Smooth muscle cell (in vitro differentiated cells): ENCODE measurements around the gene ILF3. TPM values are rescaled to one million over a fixed set of nuclear protein-coding genes. Genes with fewer than 3 reads are reported as not detected.

Source experiments
- DNase-seq: peaks from one replicate; lab custom pipeline; 2025; ENCODE audit not compliant: unreplicated experiment; lab: John Stamatoyannopoulos, UW
- H2AFZ ChIP-seq: fragments of 200-600 bp; sonication (generic); 2 replicates; pipeline ENCODE4 v1.6.0; 2016; ENCODE audit warnings: antibody characterized with exemption, low read depth, mild to moderate bottlenecking
- H3F3A ChIP-seq: fragments of 200-600 bp; sonication (generic); 2 replicates; pipeline ENCODE4 v1.6.0; 2017; ENCODE audit warnings: antibody characterized with exemption, low read depth
- H3K27ac ChIP-seq: fragments of 200-600 bp; sonication (generic); 2 replicates; pipeline ENCODE4 v1.5.1; 2016; ENCODE audit warnings: low read depth, mild to moderate bottlenecking
- H3K27me3 ChIP-seq: fragments of 200-600 bp; sonication (generic); 2 replicates; pipeline ENCODE4 v1.6.1; 2016; ENCODE audit warnings: low read depth, mild to moderate bottlenecking
- H3K36me3 ChIP-seq: fragments of 200-600 bp; sonication (generic); 2 replicates; pipeline ENCODE4 v1.5.1; 2016; ENCODE audit warnings: low read depth
- H3K4me1 ChIP-seq: fragments of 200-600 bp; sonication (generic); 2 replicates; pipeline ENCODE4 v1.5.1; 2016; ENCODE audit warnings: low read depth
- H3K4me2 ChIP-seq: fragments of 200-600 bp; sonication (generic); 2 replicates; pipeline ENCODE4 v1.6.0; 2016; ENCODE audit warnings: mild to moderate bottlenecking
- H3K4me3 ChIP-seq: fragments of 200-600 bp; sonication (generic); 2 replicates; pipeline ENCODE4 v1.5.1; 2016; ENCODE audit warnings: mild to moderate bottlenecking
- H3K79me2 ChIP-seq: fragments of 200-600 bp; sonication (generic); 2 replicates; pipeline ENCODE4 v1.6.0; 2016; ENCODE audit warnings: low read depth, mild to moderate bottlenecking
- H3K9ac ChIP-seq: fragments of 200-600 bp; sonication (generic); 2 replicates; pipeline ENCODE4 v1.6.0; 2016; ENCODE audit warnings: low read depth
- H3K9me3 ChIP-seq: fragments of 200-600 bp; sonication (generic); replicated peaks from 2 replicates; pipeline ENCODE4 v1.5.1; 2016; ENCODE audit warnings: low read depth
- H4K20me1 ChIP-seq: fragments of 200-600 bp; sonication (generic); 2 replicates; pipeline ENCODE4 v1.6.0; 2016; ENCODE audit warnings: low read depth
- CTCF ChIP-seq: fragments of 200-600 bp; sonication (generic); IDR thresholded peaks from 2 replicates; pipeline ENCODE4 v1.5.1; 2017; ENCODE audit warnings: borderline replicate concordance, mild to moderate bottlenecking, antibody characterized with exemption; ENCODE audit not compliant: insufficient read depth, poor library complexity, severe bottlenecking
- WGBS: methylation state at CpG from one replicate; pipeline ENCODE4 v1.1.7; 2016; ENCODE audit warnings: low lambda C conversion rate; 5-methylcytosine and 5-hydroxymethylcytosine counted together
- polyA plus RNA-seq: library from polyadenylated mRNA; unstranded; fragments of >200 nt; fragmentation: Nextera tagmentation; extraction: Ambion mirVana; gene quantifications from 2 replicates; pipeline ENCODE4 v1.2.1, GENCODE V29; 2016
- total RNA-seq: library from RNA; depleted of rRNA; stranded (reverse); fragments of >200 nt; gene quantifications from 2 replicates; pipeline ENCODE4 v1.2.3, GENCODE V29; 2014

Gene ILF3
- total and polyA plus RNA-seq, 2 experiments from 2014 or later = 78.0 to 108 TPM

GRCh38 chr19:10634963-10635362, 19.2 kb upstream of the ILF3 start:
- Histone ChIP-seq H3K27me3 (no peaks in the 10 kb centered on the region), H3K9ac (no peak overlapping the region), H3K4me2 (no peak overlapping the region), H2AFZ (no peak overlapping the region), H3K27ac (no peak overlapping the region), H3F3A (no peaks in the 10 kb centered on the region), H3K36me3 (no peaks in the 10 kb centered on the region), H4K20me1 (peaks cover 6% of the 10 kb centered on the region), H3K79me2 (no peaks in the 10 kb centered on the region), H3K9me3 (no peaks in the 10 kb centered on the region), H3K4me3 (no peak overlapping the region), H3K4me1 (no peaks in the 10 kb centered on the region)
- no peak for DNase-seq
- TF ChIP-seq CTCF = no peak
- WGBS = 93% methylated on average over 6 of the region's 6 CpGs

- Histone ChIP-seq H3F3A (peaks cover 2% of the 10 kb centered on the region), H2AFZ (no peak overlapping the region), H3K27ac (no peak overlapping the region), H3K9me3 (no peaks in the 10 kb centered on the region), H3K36me3 (no peaks in the 10 kb centered on the region), H3K4me3 (no peak overlapping the region), H4K20me1 (peaks cover 6% of the 10 kb centered on the region), H3K27me3 (no peaks in the 10 kb centered on the region), H3K79me2 (no peaks in the 10 kb centered on the region), H3K9ac (no peak overlapping the region), H3K4me1 (no peaks in the 10 kb centered on the region), H3K4me2 (no peak overlapping the region)
- no peak for DNase-seq
- 95% methylated on average over 37 of the region's 37 CpGs for WGBS
- no peak for TF ChIP-seq CTCF
Observed at GRCh38 chr19:10636304-10636972, 17.7 kb upstream of the ILF3 start.

- no peaks in the 10 kb centered on the region for H3K36me3 ChIP-seq
- H3K9ac ChIP-seq = no peak overlapping the region
- 95% methylated on average over 8 of the region's 8 CpGs for WGBS
Observed at GRCh38 chr19:10637894-10638293, 16.3 kb upstream of the ILF3 start.

More at GRCh38 chr19:10637894-10638293, 16.3 kb upstream of the ILF3 start:
- peaks cover 13% of the 10 kb centered on the region for H4K20me1 ChIP-seq
- DNase-seq = no peak
- H3K4me2 ChIP-seq = no peak overlapping the region
- H3K9me3 ChIP-seq = no peaks in the 10 kb centered on the region
- no peaks in the 10 kb centered on the region for H3K4me1 ChIP-seq
- no peak for TF ChIP-seq CTCF
- H3K4me3 ChIP-seq = no peak overlapping the region
- H2AFZ ChIP-seq = no peak overlapping the region
- no peak overlapping the region for H3K27ac ChIP-seq
- H3F3A ChIP-seq = peaks cover 8% of the 10 kb centered on the region
- H3K79me2 ChIP-seq = no peaks in the 10 kb centered on the region
- no peaks in the 10 kb centered on the region for H3K27me3 ChIP-seq
